Thymus (tissue), 11 donors: ENCODE data around the gene TENM4. TPM values are rescaled to one million over a fixed set of nuclear protein-coding genes. Genes with fewer than 3 reads are reported as not detected.

Experiments
- DNase-seq, 9 donors: peaks; one replicate each; pipeline ENCODE4 v3.0.0-alpha.2; 2013; ENCODE audit warnings: low spot score in 9 of 9, low read depth in 6 of 9, missing footprints in 1 of 9
- H3K27ac ChIP-seq, 2 donors: one replicate each; pipeline ENCODE4 v1.5.1; 2013; ENCODE audit warnings: control low read depth in 1 of 2, low read depth in 1 of 2, low read length in 1 of 2, mild to moderate bottlenecking in 1 of 2, moderate library complexity in 1 of 2
- H3K27me3 ChIP-seq, 2 donors: one replicate each; pipeline ENCODE4 v1.5.1; 2013; ENCODE audit warnings: low read length in 1 of 2; ENCODE audit not compliant: control insufficient read depth in 2 of 2, insufficient read depth in 1 of 2
- H3K36me3 ChIP-seq, 2 donors: one replicate each; pipeline ENCODE4 v1.5.1; 2013; ENCODE audit warnings: low read length in 1 of 2, mild to moderate bottlenecking in 1 of 2, moderate library complexity in 1 of 2; ENCODE audit not compliant: control insufficient read depth in 2 of 2, insufficient read depth in 2 of 2
- H3K4me1 ChIP-seq, 2 donors: one replicate each; pipeline ENCODE4 v1.5.1; 2013; ENCODE audit warnings: low read length in 2 of 2; ENCODE audit not compliant: control insufficient read depth in 2 of 2, insufficient read depth in 2 of 2
- H3K4me3 ChIP-seq, 2 donors: one replicate each; pipeline ENCODE4 v1.5.1; 2013; ENCODE audit warnings: low read length in 2 of 2, control low read depth in 1 of 2, mild to moderate bottlenecking in 1 of 2
- H3K9me3 ChIP-seq, 2 donors: one replicate each; pipeline ENCODE4 v1.5.1; 2013; ENCODE audit warnings: low read length in 1 of 2, mild to moderate bottlenecking in 1 of 2; ENCODE audit not compliant: control insufficient read depth in 2 of 2, insufficient read depth in 1 of 2
- WGBS: extraction: QIAGEN DNeasy Blood & Tissue Kit; methylation state at CpG from one replicate; pipeline ENCODE4 v1.1.7; 2013; 5-methylcytosine and 5-hydroxymethylcytosine counted together
- polyA plus RNA-seq: library from polyadenylated mRNA; stranded (reverse); fragments of 200-250 nt; gene quantifications from one replicate; pipeline ENCODE4 v1.2.3, GENCODE V29; 2013
- total RNA-seq: library from RNA; stranded (reverse); fragments of 120-200 nt; gene quantifications from one replicate; pipeline ENCODE4 v1.2.4, GENCODE V29; 2013
- donor health status: healthy.

TENM4 gene
- total and polyA plus RNA-seq, 2 donors: 1.0 to 2.8 TPM

DNA sequence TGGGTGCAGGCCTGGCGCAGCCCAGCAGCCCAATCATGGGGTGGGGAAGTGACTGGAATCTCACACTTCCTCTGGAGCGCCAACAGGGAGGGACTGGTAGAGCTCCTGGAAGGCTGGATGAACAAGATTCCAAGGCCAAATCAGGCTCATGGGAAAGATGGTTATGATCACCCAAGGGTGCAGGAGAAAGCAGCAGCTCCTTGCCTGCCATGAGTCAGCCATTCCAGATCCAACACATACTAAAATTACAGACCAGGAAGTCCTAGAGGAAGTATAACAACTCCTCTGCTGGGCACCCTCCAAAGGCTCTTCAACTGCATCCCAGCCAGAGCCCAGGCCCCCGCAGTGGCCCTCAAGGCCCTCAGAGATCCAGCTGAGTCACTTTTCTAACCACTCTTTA lies 427.3 kb downstream of the TENM4 start:
- WGBS: 86% methylated on average over 3 of the region's 3 CpGs
- no peaks in the 10 kb centered on the region for H3K27me3 ChIP-seq
- H3K27ac ChIP-seq: no peak overlapping the region
- no peaks in the 10 kb centered on the region for H3K9me3 ChIP-seq
- H3K36me3 ChIP-seq: no peaks in the 10 kb centered on the region
- no peak overlapping the region for H3K4me3 ChIP-seq
- DNase-seq: no peak
- H3K4me1 ChIP-seq: no peaks in the 10 kb centered on the region

- Histone ChIP-seq H3K27me3 (no peaks in the 10 kb centered on the region), H3K36me3 (no peaks in the 10 kb centered on the region), H3K4me3 (no peak overlapping the region), H3K9me3 (no peaks in the 10 kb centered on the region), H3K4me1 (no peaks in the 10 kb centered on the region), H3K27ac (no peak overlapping the region)
- 98% methylated on average over 3 of the region's 3 CpGs for WGBS
- DNase-seq: no peak
Observed at GRCh38 chr11:79011357-79011756, 429.5 kb downstream of the TENM4 start.

- Histone ChIP-seq H3K36me3 (no peaks in the 10 kb centered on the region), H3K4me3 (no peak overlapping the region), H3K27me3 (no peaks in the 10 kb centered on the region), H3K27ac (no peak overlapping the region), H3K9me3 (no peaks in the 10 kb centered on the region), H3K4me1 (no peaks in the 10 kb centered on the region)
- WGBS: 63% methylated on average over 13 of the region's 13 CpGs
- DNase-seq: no peak
Observed at GRCh38 chr11:79007771-79008402, 432.9 kb downstream of the TENM4 start.

GRCh38 chr11:79006854-79007253 lies 434.0 kb downstream of the TENM4 start:
- 90% methylated on average over 4 of the region's 4 CpGs for WGBS
- no peaks in the 10 kb centered on the region for H3K4me1 ChIP-seq

DNA sequence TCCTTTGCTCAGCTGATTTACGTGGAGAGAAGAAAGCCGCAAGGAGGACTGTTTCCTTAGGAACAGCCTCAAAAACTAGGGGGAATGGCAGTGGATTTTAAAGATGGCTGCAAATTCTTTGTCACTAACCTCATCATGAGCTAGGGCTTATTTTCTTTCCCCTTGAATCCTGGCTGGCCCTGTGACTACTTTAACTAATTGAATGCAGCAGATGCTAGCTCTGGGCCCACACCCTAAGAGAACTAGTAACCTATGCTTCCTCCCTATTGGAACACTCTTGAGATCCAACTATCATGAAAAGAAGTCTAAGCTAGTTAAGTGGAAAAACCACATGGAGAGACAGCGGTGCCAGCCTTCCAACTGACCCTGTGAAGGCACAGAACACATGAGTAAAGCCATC lies 444.8 kb downstream of the TENM4 start:
- Histone ChIP-seq H3K27me3 (no peaks in the 10 kb centered on the region), H3K4me3 (no peak overlapping the region), H3K4me1 (no peaks in the 10 kb centered on the region), H3K36me3 (no peaks in the 10 kb centered on the region), H3K9me3 (no peaks in the 10 kb centered on the region), H3K27ac (no peak overlapping the region)
- DNase-seq: no peak
- WGBS: 95% methylated on average over 3 of the region's 3 CpGs

More at GRCh38 chr11:79006854-79007253, 434.0 kb downstream of the TENM4 start:
- Histone ChIP-seq H3K27ac (no peak overlapping the region), H3K4me3 (no peak overlapping the region), H3K9me3 (peaks cover 0 to under 1% of the 10 kb centered on the region in 2 donors), H3K27me3 (no peaks in the 10 kb centered on the region), H3K36me3 (no peaks in the 10 kb centered on the region)
- no peak for DNase-seq

GRCh38 chr11:78995171-78995570 lies 445.7 kb downstream of the TENM4 start:
- DNase-seq: no peak
- 78% methylated on average over 3 of the region's 3 CpGs for WGBS
- Histone ChIP-seq H3K4me1 (no peaks in the 10 kb centered on the region), H3K4me3 (no peak overlapping the region), H3K27me3 (no peaks in the 10 kb centered on the region), H3K36me3 (no peaks in the 10 kb centered on the region), H3K9me3 (no peaks in the 10 kb centered on the region), H3K27ac (no peak overlapping the region)

- Histone ChIP-seq H3K36me3 (no peaks in the 10 kb centered on the region), H3K4me3 (no peak overlapping the region), H3K27ac (no peak overlapping the region), H3K4me1 (no peaks in the 10 kb centered on the region), H3K27me3 (no peaks in the 10 kb centered on the region), H3K9me3 (no peaks in the 10 kb centered on the region)
- 52% methylated on average over 1 of the region's 1 CpG for WGBS
- no peak for DNase-seq
Observed at GRCh38 chr11:78993802-78994430, 446.9 kb downstream of the TENM4 start.

GRCh38 chr11:78991681-78992080 lies 449.1 kb downstream of the TENM4 start:
- H3K27ac ChIP-seq: no peak overlapping the region
- no peaks in the 10 kb centered on the region for H3K4me1 ChIP-seq
- DNase-seq: no peak
- H3K27me3 ChIP-seq: no peaks in the 10 kb centered on the region
- H3K36me3 ChIP-seq: no peaks in the 10 kb centered on the region
- no peaks in the 10 kb centered on the region for H3K9me3 ChIP-seq
- H3K4me3 ChIP-seq: no peak overlapping the region

DNA sequence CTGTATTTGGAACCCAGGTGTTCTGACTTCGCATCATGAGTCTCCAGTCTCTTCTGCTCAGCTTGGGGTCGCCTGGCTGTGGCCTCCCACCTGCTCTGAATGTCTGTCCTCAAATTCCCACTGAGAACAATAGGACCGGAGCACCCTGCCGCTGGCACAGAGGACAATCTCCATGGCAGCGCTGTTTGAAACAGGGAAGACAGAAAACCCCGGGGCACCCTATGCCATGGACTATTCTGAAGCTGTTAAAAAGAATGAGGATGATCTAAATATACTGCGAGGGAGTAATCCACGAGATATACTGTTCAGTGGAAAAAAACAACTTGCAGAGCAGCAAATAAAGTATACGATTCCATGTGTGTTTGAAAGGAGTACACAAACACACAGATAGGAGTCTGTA lies 450.6 kb downstream of the TENM4 start:
- Histone ChIP-seq H3K9me3 (no peaks in the 10 kb centered on the region), H3K27me3 (no peaks in the 10 kb centered on the region), H3K36me3 (no peaks in the 10 kb centered on the region), H3K4me1 (no peaks in the 10 kb centered on the region), H3K27ac (no peak overlapping the region), H3K4me3 (no peak overlapping the region)
- DNase-seq: no peak
- 88% methylated on average over 9 of the region's 9 CpGs for WGBS
